SK-N-MC (cell line): ENCODE results near the gene SPATC1L.

Experiments used
- DNase-seq: peaks from one replicate; pipeline ENCODE4 v3.0.0-alpha.2; 2011; ENCODE audit warnings: low read depth, low spot score
- H3K27ac ChIP-seq: fragments of 200-600 bp; sonication (generic); 2 replicates; pipeline ENCODE4 v1.5.1; 2016; ENCODE audit warnings: mixed run types
- H3K36me3 ChIP-seq: fragments of 200-600 bp; sonication (generic); 2 replicates; pipeline ENCODE4 v1.6.1; 2017; ENCODE audit warnings: antibody characterized with exemption, low read length, mixed read lengths; ENCODE audit not compliant: insufficient read depth
- H3K4me3 ChIP-seq: fragments of 200-600 bp; sonication (generic); 2 replicates; pipeline ENCODE4 v1.5.1; 2016
- H3K9ac ChIP-seq: fragments of 200-600 bp; sonication (generic); 2 replicates; pipeline ENCODE4 v1.8.0; 2017; ENCODE audit warnings: mixed run types, mixed read lengths; ENCODE audit not compliant: insufficient read length
- H3K9me3 ChIP-seq: fragments of 200-600 bp; sonication (generic); 2 replicates; pipeline ENCODE4 v1.6.1; 2017; ENCODE audit warnings: low read depth, mild to moderate bottlenecking, antibody characterized with exemption, low read length, moderate library complexity, mixed read lengths
- EZH2 ChIP-seq: fragments of 200-600 bp; sonication (generic); IDR thresholded peaks from one replicate; pipeline ENCODE4 v1.6.1; 2017; ENCODE audit warnings: antibody characterized with exemption
- FOXP2 ChIP-seq: optimal IDR thresholded peaks from 2 replicates; pipeline ENCODE3; 2011; ENCODE audit warnings: mild to moderate bottlenecking, moderate library complexity; ENCODE audit not compliant: insufficient read depth; ENCODE audit errors: extremely low read length, control extremely low read depth
- POLR2AphosphoS5 ChIP-seq: IDR thresholded peaks from 2 replicates; pipeline ENCODE4 v1.6.1; 2012; ENCODE audit warnings: mild to moderate bottlenecking, low read depth, low read length, borderline replicate concordance

The SPATC1L gene

DNA sequence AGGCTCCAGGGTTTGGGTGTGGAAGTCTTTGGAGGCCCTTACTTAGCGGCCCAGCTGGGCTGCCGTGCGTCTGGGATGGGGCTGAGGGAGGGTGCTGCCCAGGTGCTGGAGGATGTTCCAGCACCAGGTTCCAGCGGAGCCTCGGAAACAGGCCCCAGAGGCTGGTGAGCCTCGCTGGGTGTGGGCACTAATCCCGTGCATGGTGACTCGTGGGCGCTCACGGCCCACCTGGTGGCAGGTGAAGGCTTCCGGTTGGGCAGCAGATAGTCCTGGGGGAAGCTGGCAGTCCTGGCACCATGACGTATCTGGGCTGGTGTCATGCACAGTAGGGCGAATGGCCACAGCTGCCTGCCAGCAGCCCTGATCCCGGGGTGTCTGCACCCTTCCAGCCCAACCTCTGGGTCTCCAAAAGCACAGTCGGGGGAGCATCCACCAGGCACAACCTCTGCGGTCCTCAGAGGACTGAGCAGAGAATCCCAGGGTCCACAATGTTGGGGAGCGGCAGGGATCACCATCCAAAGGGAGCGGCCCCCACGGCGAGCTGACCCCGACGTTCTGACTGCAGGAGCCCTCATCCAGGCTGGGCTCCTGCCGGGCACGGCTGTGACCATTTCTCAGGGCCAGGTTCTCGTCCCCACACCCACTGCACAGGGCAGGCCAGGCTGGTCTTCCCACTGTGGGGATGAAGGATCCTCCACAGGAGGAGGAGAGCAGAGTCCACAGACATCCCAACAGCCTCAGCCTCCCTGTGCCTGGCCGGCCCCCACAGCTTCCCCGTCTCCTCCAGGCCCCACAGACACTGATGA, 54.2 kb downstream of the SPATC1L start:
- no peak for TF ChIP-seq FOXP2
- no peak for TF ChIP-seq EZH2
- no peak for TF ChIP-seq POLR2AphosphoS5
- Histone ChIP-seq H3K9ac (no peak overlapping the region), H3K4me3 (no peak overlapping the region), H3K9me3 (no peaks in the 10 kb centered on the region), H3K27ac (no peak overlapping the region), H3K36me3 (no peaks in the 10 kb centered on the region; the same call in 1 of the 2 replicates)
- DNase-seq: no peak

DNA sequence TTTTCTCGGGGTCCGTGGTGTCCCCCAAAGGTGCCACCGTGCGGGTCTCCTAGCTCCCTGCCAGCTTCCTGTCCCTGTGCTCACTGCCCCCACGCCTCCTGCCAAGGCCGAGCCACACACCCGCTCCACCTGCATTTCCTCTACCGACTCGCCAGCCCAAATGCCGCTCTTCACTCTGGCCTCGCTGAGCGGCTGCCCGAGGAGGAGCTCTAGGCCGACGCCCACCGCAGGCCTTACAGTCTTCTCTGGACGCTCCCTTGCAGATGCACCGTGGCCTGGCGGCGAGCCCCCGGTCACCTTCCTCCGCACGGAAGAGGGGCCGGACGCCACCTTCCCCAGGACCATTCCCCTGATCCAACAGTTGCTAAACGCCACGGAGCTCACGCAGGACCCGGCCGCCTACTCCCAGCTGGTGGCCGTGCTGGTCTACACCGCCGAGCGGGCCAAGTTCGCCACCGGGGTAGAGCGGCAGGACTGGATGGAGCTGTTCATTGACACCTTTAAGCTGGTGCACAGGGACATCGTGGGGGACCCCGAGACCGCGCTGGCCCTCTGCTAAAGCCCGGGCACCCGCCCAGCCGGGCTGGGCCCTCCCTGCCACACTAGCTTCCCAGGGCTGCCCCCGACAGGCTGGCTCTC, 55.2 kb downstream of the SPATC1L start:
- no peak overlapping the region for H3K27ac ChIP-seq
- no peaks in the 10 kb centered on the region; the same call in 1 of the 2 replicates for H3K36me3 ChIP-seq
- no peak overlapping the region for H3K4me3 ChIP-seq
- no peak overlapping the region for H3K9ac ChIP-seq
- DNase-seq: no peak
- TF ChIP-seq EZH2: no peak
- TF ChIP-seq FOXP2: no peak
- TF ChIP-seq POLR2AphosphoS5: no peak
- H3K9me3 ChIP-seq: no peaks in the 10 kb centered on the region

DNA sequence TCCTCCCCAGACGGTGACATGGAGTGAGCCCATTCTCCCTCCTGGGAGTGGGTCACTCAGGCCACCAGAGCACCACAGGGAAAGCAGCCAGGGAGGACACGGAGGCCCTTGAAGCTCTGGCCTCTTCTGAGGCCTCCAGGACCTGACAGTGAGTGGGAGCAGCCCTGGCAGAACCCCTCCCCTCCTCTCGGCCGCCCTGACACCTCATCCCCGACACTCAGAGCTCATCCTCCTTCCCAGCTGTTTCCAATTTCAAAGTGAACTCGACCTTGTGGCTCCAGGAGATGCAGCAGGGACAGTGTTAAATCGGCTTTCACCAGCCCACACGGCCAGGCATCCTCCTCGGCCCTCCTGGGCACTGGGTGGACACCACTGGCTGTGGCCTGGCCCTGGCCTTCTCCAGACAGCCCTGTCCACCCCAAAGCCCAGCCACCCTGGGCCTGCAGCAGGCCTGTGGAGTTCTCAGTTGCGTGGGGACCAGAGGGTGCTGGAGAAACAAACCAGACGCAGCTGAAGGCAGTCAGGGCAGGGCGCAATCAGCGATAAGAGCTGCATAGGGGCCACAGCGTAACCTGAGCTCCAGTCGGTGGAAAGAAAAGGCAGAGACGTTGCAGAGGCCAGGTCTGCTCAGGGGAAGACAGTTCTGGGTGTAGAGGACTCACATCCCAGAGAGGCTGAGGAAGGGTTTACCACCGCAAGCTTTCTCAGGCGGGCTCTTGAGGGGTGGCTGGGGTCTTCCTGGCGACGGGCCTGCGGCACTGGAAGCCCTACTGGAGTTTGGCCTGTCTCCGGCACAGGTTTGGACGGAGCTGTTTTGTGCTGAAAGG, 55.9 kb downstream of the SPATC1L start:
- DNase-seq: no peak
- Histone ChIP-seq H3K36me3 (no peaks in the 10 kb centered on the region; the same call in 1 of the 2 replicates), H3K9me3 (no peaks in the 10 kb centered on the region), H3K4me3 (no peak overlapping the region), H3K9ac (no peak overlapping the region), H3K27ac (no peak overlapping the region)
- TF ChIP-seq FOXP2 (no peak), POLR2AphosphoS5 (no peak), EZH2 (no peak)

DNA sequence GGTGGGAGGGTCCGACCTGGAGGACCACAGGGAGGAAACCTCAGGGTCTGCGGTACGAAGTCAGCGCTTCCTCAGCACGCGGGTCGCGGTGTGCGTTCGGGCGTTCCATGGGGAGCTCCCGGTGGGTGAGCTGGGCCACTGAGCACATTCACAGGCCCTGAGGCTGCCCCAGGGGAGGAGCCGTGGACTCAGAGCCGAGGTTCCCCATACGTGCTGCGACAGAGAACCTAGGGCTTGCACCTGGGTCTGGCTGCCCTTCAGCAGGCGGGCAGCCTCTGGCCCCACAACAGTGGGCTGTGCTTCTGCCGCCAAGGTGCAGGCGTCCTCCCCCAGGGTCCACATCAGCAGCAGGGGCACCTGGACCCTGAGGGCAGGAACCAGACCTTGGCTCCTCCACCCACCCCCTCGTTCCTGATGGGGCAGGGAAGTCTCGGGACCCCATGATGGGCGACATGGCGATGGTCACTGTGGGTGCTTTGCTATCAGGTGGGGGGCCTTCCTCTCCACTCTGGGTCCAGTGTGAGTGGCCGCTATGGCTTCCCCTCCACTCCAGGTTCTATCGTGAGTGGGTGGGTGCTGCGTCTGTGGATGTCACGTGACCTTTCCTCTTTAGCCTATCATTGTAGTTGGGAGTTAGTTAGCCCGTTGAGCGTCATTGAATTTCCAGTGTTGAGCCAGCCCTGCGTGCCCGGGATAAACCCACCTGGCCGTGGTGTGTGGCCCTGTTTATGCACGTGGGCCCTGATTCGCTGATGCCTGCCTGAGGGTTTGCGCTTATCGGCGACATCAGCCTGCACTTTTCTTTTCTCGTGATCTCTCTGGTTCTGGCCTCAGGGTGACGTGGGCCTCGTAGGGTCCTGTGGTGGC, 56.8 kb downstream of the SPATC1L start:
- no peak overlapping the region for H3K9ac ChIP-seq
- TF ChIP-seq EZH2: no peak
- TF ChIP-seq POLR2AphosphoS5: no peak
- no peak for TF ChIP-seq FOXP2

DNA sequence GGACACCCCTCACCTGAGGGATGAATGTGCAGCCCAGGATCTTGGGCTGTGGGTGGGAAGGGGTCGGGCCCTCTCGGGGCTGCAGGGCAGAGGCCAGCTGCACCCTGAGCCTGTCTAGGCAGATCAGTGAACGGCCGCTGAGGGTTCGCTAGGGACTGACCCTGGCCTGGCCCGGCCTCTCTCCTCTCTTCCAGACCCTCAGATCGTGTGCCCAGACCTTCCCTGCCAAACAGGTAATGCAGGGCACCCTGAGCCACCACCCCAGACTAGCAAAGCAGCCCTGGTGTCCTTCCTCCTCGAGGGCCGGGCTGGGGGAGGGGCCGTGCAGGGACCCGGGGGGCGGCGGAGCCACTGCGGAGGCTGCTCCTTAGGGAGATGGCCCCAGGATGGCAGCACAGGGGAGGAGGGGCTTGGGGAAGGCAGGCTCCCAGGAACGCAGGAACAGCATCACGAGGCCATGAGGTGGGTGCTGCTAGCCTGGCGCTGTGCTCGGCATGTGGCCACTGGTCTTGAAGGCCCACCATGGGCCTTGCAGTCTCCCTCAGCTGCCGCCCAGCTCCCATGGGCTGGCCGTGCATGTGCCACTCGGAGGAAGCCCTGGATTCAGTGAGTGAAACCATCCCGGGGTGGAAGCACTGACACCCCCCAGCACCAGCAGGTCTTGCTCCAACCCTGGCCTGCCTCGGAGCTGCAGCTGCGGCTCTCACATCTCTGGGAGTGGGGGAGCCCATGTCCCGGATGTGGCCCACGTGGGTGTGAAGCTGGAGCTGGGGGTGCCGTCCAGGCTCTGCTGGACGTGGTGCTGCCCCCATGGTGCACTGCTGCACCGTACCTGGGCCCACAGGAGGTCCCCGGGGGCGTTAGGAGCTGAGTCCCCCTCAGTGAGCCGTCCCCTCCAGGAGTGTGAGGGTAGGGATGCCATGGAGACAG, 57.7 kb downstream of the SPATC1L start:
- H3K27ac ChIP-seq: no peak overlapping the region
- H3K9ac ChIP-seq: no peak overlapping the region
- TF ChIP-seq POLR2AphosphoS5 (no peak), EZH2 (no peak), FOXP2 (no peak)
- no peaks in the 10 kb centered on the region for H3K9me3 ChIP-seq
- DNase-seq: no peak
- no peaks in the 10 kb centered on the region; the same call in 1 of the 2 replicates for H3K36me3 ChIP-seq
- H3K4me3 ChIP-seq: no peak overlapping the region

More for the DNA sequence above, 56.8 kb downstream of the SPATC1L start:
- Histone ChIP-seq H3K4me3 (no peak overlapping the region), H3K36me3 (no peaks in the 10 kb centered on the region; the same call in 1 of the 2 replicates), H3K9me3 (no peaks in the 10 kb centered on the region), H3K27ac (no peak overlapping the region)
- DNase-seq: no peak

DNA sequence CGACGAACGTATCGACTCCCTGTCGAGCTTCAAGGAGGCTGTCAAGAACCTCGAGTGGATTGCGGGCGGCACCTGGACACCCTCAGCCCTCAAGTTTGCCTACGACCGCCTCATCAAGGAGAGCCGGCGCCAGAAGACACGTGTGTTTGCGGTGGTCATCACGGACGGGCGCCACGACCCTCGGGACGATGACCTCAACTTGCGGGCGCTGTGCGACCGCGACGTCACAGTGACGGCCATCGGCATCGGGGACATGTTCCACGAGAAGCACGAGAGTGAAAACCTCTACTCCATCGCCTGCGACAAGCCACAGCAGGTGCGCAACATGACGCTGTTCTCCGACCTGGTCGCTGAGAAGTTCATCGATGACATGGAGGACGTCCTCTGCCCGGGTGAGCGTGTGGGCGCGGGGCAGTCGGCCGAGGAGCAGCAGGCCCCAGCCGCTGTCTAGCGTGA, 58.4 kb downstream of the SPATC1L start:
- H3K4me3 ChIP-seq: no peak overlapping the region
- H3K9ac ChIP-seq: no peak overlapping the region
- no peak overlapping the region for H3K27ac ChIP-seq
- TF ChIP-seq POLR2AphosphoS5 (no peak), EZH2 (no peak), FOXP2 (no peak)
- DNase-seq: no peak
- H3K9me3 ChIP-seq: no peaks in the 10 kb centered on the region
- H3K36me3 ChIP-seq: no peaks in the 10 kb centered on the region; the same call in 1 of the 2 replicates
